HG03025 (cell line): ENCODE data around the gene FCHSD2.
"Not testable (repeated sequence)": the region's sequence is repeated elsewhere in the genome, so short reads cannot be mapped to it uniquely, and the experiment has no call there.

Experiments
- ATAC-seq: cut with Tn5 transposase; IDR thresholded peaks from one replicate; pipeline ENCODE4 v1.9.1; 2021; ENCODE audit warnings: mild to moderate bottlenecking, moderate library complexity; ENCODE audit not compliant: unreplicated experiment, low FRiP score

The FCHSD2 gene

GRCh38 chr11:73129198-73129597, 12.9 kb downstream of the FCHSD2 start:
- no peak for ATAC-seq

GRCh38 chr11:73126804-73127480, 15.2 kb downstream of the FCHSD2 start:
- ATAC-seq: no peak

DNA sequence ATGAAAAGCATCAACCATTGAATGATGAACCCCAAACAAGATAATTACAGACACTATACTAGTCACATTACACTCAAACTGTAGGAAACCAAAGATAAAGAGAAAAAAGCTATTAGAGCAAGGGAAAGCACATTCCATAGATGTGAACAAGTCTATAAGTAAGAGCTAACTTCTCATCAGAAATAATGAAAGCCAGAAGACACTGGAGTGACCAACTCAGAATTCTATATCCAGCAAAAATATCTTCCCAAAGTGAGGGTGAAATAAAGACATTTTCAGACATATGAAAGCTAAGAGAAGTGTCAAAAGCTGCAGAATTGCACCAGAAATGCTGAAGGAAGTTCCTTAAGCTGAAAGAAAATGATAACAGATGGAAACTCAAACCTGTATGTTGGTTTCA, 17.3 kb downstream of the FCHSD2 start:
- ATAC-seq: no peak

- ATAC-seq: not testable (repeated sequence)
Measured at GRCh38 chr11:73123892-73124291, 18.2 kb downstream of the FCHSD2 start.

DNA sequence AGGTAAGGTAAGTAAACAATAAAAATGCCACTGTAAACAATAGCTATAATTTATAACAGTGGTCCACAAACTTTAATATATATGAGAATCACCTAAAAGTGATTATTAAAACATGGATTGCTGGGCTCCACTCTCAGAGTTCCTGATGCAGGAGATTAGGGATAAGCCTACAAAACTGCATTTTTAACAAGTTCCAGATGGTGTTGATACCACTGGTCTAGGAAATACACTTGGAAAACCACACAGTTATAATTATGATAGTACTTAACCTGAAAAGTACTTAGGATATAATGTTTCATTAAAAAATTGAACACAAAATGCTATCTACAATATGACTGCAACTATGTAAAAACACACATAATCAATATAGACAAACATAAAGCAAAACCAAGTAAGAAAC, 20.4 kb downstream of the FCHSD2 start:
- no peak for ATAC-seq

DNA sequence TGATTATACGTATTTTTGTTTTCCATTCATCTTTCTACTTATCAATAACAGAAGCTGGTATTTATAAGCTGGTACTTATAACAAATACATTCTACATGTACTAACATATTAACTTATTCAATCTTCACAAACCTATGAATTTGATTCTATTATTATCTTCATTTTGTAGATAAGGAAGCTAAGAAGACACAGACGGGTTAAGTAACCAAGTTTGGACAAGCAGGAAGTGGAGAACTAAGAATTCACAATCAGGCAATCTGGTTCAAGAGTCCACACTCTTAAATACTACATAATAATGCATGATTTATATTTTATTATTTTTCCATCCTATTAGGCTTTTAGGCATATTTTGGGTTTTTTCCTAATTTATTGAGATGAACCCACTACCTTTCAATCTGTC, 25.0 kb downstream of the FCHSD2 start:
- no peak for ATAC-seq

- no peak for ATAC-seq
Measured at GRCh38 chr11:73116636-73117035, 25.5 kb downstream of the FCHSD2 start.

DNA sequence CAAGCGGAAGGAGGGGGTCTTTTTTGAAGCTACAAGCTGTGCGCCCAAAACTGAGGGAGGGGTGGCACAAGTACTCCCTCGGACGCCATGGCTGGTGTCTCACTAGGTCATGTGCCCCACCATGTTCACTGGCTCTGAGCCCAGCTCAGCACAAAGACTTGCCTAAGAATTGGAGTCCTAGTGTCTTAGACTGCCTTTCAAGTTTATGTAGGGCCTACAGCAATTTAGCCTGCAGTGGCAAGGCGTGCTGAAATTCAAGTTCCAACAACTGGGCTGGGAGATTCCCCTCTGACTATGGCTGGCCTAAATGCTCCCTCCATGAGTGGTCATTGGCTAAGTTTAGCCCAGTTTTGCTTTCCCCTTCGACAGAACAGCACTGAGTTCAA, 27.3 kb downstream of the FCHSD2 start:
- ATAC-seq: no peak

DNA sequence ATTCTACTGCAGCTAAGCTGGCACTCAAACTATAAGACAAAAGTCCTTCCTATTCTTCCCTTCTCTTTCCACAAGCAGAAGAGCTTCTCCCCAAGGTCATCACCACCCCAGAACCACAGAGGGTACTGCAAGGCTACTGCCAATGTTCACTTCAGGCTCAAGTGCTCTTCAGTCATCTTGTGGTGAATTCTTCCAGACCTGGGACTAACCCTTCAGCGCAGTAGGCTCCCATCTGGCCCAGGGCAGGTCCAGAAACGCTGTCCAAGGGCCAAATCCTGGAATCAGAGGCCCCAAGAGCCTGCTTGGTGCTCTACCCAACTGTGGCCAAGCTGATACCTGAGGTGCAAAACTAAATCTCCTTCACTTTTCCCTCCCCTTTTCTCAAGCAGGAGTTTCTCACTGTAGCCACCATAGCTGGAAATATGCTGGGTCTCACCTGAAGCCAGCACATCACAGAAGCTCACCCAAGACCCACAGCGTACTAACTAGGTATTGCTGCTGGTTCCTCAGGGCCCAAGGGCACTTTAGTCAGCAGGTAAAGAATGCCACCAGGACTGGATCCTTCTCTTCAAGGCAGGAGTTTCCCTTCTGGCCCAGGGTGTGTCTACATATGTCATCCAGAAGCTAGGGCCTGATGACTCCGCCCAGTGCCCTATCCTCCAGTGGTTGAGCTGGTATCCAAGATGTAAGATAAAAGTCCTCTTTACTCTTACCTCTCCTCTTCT, 27.8 kb downstream of the FCHSD2 start:
- no peak for ATAC-seq

GRCh38 chr11:73113426-73113825, 28.7 kb downstream of the FCHSD2 start:
- ATAC-seq: no peak

GRCh38 chr11:73107597-73107996, 34.5 kb downstream of the FCHSD2 start:
- ATAC-seq: no peak

GRCh38 chr11:73106347-73106746, 35.8 kb downstream of the FCHSD2 start:
- ATAC-seq: no peak

GRCh38 chr11:73100578-73100977, 41.5 kb downstream of the FCHSD2 start:
- no peak for ATAC-seq

DNA sequence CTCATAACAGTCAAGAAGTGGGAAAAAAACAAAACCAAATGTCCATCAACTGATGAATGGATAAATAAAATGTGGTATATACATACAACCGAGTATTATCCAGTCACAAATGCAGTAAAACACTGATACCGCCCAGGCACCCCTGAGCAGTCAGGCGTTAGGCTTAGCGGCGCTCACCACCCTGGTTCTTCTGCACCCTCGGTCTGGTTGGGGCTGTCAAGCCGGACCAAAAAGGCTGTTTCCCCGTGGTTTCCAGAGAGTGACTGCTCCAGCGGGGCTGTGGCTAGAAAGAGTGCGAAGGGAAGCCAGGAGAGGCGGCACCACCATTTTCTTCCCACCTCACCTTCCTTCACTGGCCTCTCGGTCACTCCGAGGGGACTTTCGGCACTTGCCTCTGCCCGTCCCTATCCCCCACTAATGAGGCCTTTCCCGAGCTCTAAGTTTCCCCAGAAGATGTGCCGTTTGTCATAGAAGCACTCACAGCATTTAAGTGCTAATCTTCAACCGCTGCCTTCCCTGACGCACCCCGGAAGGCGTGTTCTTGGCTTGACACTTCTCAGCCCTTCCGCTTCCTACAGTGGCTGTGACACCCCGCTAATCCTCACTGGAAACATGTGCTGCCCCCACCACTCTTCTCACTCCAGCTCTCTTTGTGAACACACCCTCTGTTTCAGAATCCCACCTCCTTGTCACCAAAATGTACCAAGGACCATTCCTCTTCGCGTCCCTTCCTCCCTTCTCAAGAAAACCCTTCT, 42.4 kb downstream of the FCHSD2 start:
- ATAC-seq: no peak

DNA sequence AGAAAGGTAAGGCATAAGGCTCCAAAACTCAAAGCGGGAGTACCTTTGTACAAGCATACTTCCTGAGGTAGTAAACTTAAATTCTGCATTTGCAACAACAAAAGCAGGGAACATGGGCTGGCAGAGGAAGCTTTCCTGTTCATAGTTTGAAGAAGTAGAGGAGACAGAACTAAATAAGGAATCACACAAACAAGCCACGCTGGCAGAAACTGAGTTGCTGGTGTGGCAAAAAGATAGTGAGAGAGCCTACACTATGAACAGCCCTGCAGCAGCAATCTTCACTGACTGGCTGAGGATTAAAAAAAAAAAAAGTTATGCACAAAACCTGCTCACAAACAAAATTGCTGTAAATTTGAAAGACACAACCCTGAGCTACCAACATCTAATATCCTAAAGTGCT, 46.5 kb downstream of the FCHSD2 start:
- no peak for ATAC-seq

GRCh38 chr11:73091521-73092305, 50.4 kb downstream of the FCHSD2 start:
- no peak for ATAC-seq

- ATAC-seq: no peak
Measured at GRCh38 chr11:73087730-73088129, 54.4 kb downstream of the FCHSD2 start.

- no peak for ATAC-seq
Measured at GRCh38 chr11:73085189-73085875, 56.8 kb downstream of the FCHSD2 start.

DNA sequence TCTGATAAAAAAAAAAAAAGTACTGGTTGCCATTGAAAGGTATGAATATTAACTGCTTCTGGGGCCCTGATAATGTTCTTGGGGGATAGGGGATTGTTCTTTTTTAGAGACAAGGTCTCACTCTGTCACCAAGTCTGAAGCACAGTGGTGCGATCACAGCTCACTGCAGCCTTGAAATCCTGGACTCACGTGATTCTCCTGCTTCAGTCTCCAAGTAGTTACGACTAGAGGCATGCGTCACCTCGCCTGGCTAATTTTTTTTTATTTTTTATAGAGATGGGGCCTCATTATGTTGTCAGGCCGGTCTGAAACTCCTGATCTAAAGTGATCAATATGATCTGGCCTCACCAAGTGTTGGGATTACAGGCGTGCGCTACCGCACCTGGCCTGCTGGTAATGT, 63.5 kb downstream of the FCHSD2 start:
- no peak for ATAC-seq

- ATAC-seq: no peak
Measured at GRCh38 chr11:73077454-73077853, 64.7 kb downstream of the FCHSD2 start.
